EH (cell line): ENCODE results near the gene TRIM47.
"Not testable (repeated sequence)": the region's sequence is repeated elsewhere in the genome, so short reads cannot be mapped to it uniquely, and the experiment has no call there.

Experiments used
- DNase-seq: peaks from one replicate; pipeline ENCODE4 v3.0.0-alpha.2; 2015; ENCODE audit warnings: low read depth

TRIM47 gene

GRCh38 chr17:75869282-75870141, 8.9 kb downstream of the TRIM47 start:
- DNase-seq, result peak; percentile 61

DNA sequence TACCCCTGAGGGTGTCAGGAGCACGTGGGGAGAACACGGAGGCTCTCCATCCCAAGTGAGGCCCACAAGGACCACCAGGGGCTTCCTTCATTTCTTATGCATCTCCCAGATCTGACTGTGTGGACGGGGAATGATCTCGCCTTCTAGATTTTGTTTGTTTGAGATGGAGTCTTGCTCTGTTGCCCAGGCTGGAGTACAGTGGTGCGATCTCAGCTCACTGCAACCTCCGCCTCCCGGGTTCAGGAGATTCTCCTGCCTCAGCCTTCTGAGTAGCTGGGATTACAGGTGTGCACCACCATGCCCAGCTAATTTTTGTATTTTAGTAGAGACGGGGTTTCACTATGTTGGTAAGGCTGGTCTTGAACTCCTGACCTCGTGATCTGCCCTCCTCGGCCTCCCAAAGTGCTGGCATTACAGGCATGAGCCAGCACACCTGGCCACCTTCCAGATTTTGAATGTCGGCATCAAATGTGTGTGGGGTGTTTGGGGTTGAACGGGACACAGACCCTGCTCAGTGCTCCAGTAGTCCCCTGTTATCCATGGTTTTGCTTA, 9.6 kb downstream of the TRIM47 start:
- DNase-seq, result not testable (repeated sequence)

- not testable (repeated sequence) for DNase-seq
Measured at GRCh38 chr17:75865404-75866188, 12.8 kb downstream of the TRIM47 start.

DNA sequence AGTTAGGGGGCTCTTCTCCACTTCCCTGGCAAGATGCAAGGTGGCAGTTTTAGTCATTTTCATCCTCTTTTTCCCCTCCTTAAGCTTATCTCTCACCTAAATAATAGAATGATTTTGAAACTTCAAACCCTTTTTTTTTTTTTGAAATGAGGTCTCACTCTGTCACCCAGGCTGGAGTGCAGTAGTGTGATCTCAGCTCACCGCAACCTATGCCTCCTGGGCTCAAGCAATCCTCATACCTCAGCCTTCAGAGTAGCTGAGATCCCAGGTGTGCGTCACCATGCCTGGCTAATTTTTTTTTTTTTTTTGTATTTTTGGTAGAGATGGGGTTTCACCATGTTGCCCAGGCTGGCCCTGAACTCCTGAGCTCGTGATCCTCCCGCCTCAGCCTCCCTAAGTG, 13.5 kb downstream of the TRIM47 start:
- DNase-seq, result not testable (repeated sequence)

GRCh38 chr17:75864448-75864871, 13.9 kb downstream of the TRIM47 start:
- DNase-seq, result peak; percentile 70

DNA sequence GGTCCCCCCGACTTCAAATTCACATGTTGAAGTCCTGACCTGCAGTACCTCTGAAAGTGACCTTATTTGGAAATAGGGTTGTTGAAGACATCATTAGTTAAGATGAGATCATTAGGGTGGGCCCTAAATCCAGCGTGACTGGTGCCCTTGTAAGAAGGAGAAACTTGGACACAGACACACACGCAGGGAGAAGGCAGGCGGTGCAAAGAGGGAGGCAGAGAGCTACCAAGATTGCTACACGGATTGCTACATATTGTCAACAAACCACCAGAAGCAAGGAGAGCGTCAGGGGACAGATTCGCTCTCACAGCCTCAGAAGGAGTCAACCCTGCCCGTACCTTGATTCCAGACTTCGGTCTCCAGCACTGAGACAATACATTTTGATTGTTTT, 16.5 kb downstream of the TRIM47 start:
- DNase-seq, result peak; percentile 31

GRCh38 chr17:75859358-75859757, 19.0 kb downstream of the TRIM47 start:
- not testable (repeated sequence) for DNase-seq

DNA sequence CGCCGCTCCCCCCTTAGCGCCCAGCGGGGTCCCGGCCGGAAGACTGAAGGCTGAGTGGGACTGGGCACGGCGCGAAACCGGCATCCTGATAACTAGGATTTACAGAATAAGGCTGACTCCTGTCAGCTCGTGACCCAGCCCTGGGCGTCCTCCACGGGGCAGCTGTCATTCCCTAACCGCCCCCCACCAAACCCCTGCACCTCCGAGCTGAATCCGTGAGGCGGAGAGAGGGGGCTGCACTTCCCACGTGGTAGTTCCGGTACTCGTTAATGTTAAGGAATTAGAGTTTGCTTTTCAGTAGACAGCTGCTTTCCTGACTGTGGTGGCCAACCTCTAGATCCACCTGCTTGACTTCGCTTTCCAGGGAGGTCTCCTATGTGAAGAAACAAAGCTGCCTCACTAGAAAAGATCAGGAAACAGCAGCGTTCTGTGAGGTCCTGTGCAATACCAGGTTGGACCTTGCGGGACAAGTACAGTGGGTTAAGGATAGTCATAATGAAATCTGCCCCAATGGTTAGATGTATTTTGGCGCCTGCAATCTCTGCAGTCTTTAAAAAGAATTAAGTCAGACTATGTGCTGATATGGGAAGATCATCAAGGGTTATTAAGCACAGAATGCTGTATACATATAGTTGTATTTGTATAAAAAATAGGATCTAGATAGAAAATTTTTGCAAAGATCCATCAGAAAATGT, 22.2 kb downstream of the TRIM47 start:
- DNase-seq, result no peak

- DNase-seq, result peak; percentile 100
Measured at GRCh38 chr17:75855310-75856061, 22.9 kb downstream of the TRIM47 start, which contains the start of gene WBP2. Gene WBP2, minus strand, starts transcription at chr17:75855335. Its CDS starts 38 bp downstream, at chr17:75855297.

- DNase-seq, result no peak
Measured at GRCh38 chr17:75854881-75855309, 23.5 kb downstream of the TRIM47 start.

- peak; percentile 85 for DNase-seq
Measured at GRCh38 chr17:75854101-75854748, 24.2 kb downstream of the TRIM47 start.

DNA sequence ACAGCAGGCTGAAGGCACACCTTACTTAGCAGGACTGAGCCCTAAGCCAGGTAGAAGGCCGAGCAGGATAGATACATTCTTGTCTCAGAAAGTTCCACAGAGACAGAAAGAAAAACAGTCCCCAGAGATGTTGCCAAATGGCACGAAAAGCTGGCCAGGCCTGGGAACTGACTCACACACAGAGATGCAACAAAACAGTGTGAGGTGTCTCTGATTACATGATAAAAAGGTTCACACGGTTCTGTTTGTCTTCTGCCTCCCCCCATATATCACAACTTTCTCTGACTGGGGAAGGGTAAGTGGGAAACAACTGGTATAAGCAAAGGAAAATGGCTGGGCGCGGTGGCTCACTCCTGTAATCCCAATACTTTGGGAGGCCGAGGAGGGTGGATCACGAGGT, 24.9 kb downstream of the TRIM47 start:
- peak; percentile 81 for DNase-seq

DNA sequence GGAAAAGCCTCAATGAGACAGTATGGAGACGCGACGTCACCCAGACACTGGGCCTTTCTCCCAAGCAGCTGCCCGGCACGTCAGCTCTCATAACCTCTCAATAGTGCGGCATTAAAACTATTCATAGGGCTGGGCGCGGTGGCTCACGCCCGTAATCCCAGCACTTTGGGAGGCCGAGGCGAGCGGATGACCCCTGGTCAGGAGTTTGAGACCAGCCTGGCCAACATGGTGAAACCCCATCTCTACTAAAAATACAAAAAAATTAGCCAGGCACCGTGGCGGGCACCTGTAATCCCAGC, 26.7 kb downstream of the TRIM47 start:
- not testable (repeated sequence) for DNase-seq

GRCh38 chr17:75850928-75851692, 27.3 kb downstream of the TRIM47 start:
- no peak for DNase-seq

DNA sequence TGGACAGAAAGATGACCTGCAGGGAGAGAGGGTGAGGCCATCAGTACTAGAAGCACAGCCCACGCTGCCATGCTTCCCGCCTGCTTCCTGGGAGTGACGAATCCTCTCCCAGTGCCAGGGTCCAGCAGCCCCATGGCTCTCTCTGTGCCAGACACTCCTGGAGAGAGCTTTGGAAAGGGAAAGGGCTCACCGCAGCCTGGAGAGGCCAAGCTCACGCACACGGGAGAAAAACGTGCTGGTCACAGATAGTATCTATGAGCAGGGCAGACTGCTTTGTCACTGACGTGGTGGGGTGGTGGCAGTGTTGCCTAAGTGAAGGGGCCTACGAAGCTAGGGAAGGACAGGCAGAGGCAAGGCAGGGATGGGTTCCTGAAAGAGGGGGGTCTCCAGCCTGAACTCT, 28.7 kb downstream of the TRIM47 start:
- DNase-seq, result no peak

DNA sequence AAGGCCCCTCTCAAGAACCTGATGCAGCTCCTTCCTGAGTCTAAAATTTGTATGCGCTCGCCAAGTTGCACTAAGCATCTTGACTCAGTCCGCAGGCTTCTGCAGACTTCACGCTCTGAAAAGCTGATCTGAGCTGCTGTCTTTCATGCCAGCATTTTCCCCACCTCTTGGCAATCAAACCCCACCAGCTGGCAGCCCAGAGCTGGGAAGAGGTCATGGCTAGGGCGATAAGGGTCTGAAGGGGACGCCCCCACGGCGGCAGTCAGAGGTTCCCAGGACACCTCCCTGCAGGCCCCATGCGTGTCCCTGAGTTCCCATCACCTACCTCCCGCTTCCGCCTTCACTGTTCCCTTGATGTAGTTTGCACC, 29.1 kb downstream of the TRIM47 start:
- no peak for DNase-seq

DNA sequence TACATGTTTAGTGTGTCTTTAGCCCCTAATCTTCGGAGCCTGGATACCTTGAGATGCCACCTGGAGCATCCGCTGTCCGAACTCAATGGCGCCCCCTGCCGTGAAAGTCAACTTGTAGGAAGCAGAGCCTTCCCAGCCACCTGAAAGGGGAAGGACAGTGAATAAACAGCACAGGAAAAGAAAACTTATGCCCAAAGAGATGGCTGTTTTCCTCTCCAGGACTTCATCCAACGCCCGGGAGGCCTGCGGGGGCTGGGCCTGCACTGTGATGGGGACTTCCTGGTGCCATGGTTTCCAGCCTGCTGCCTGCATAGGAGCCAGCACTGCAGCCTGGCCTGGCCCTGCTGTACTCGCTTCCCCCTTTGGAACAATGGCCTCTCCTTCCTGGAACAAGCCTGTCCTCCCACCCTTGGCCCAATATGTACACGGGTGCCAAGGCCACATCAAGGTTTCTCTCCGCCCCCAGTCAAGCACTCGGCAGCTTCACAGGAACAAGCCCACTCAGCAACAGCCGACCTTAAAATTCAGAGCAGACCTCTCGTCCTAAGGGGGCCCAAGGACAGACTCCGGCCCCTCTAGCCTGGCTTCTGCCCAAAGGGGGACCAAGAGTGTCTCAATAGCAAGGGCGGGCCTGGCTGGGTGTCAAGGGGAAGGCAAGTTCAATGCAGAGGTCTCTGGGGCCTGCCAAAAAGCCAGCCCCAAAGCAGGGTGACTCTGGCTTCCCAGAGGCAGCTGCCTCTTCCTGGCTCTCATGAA, 29.7 kb downstream of the TRIM47 start:
- peak; percentile 36 for DNase-seq

- DNase-seq, result no peak
Measured at GRCh38 chr17:75847614-75848522, 30.5 kb downstream of the TRIM47 start.
